ENCODE data around the gene CALCB. TPM values are rescaled to one million over a fixed set of nuclear protein-coding genes. Genes with fewer than 3 reads are reported as not detected.

Gene CALCB
- total RNA-seq, 1 donor from 2014 or later = not detected

- H3K4me1 Mint-ChIP-seq (ENCODE audit: unreplicated experiment) = peaks cover 1% of the 10 kb centered on the region
- H3K27ac Mint-ChIP-seq (ENCODE audit: unreplicated experiment) = no peak overlapping the region
- DNase-seq (ENCODE audit: extremely low spot score, unreplicated experiment) = peak; percentile 32
- H3K27me3 Mint-ChIP-seq (ENCODE audit: unreplicated experiment) = peaks cover 2% of the 10 kb centered on the region
- no peak overlapping the region for H3K4me3 Mint-ChIP-seq (ENCODE audit: unreplicated experiment)
- no peak for TF ChIP-seq CTCF (IDR thresholded peaks at IDR 0.05)
- H3K9me3 Mint-ChIP-seq (ENCODE audit: unreplicated experiment) = no peaks in the 10 kb centered on the region
- H3K36me3 Mint-ChIP-seq (ENCODE audit: unreplicated experiment) = no peaks in the 10 kb centered on the region
Measured at GRCh38 chr11:15107730-15108515, 34.5 kb downstream of the CALCB start.

- Mint-ChIP-seq H3K4me3 (ENCODE audit: unreplicated experiment) (no peak overlapping the region), H3K36me3 (ENCODE audit: unreplicated experiment) (no peaks in the 10 kb centered on the region), H3K4me1 (ENCODE audit: unreplicated experiment) (peaks cover 2% of the 10 kb centered on the region), H3K9me3 (ENCODE audit: unreplicated experiment) (no peaks in the 10 kb centered on the region), H3K27ac (ENCODE audit: unreplicated experiment) (no peak overlapping the region), H3K27me3 (ENCODE audit: unreplicated experiment) (peaks cover 4% of the 10 kb centered on the region)
- peak; percentile 40 for DNase-seq (ENCODE audit: extremely low spot score, unreplicated experiment)
- no peak for TF ChIP-seq CTCF (IDR thresholded peaks at IDR 0.05)
Measured at GRCh38 chr11:15108592-15109130, 35.3 kb downstream of the CALCB start.

- peak; percentile 48 for DNase-seq (ENCODE audit: extremely low spot score, unreplicated experiment)
- no peaks in the 10 kb centered on the region for H3K36me3 Mint-ChIP-seq (ENCODE audit: unreplicated experiment)
- TF ChIP-seq CTCF (IDR thresholded peaks at IDR 0.05) = no peak
- H3K27ac Mint-ChIP-seq (ENCODE audit: unreplicated experiment) = no peak overlapping the region
- no peaks in the 10 kb centered on the region for H3K9me3 Mint-ChIP-seq (ENCODE audit: unreplicated experiment)
- peaks cover 7% of the 10 kb centered on the region for H3K27me3 Mint-ChIP-seq (ENCODE audit: unreplicated experiment)
- H3K4me3 Mint-ChIP-seq (ENCODE audit: unreplicated experiment) = no peak overlapping the region
- peaks cover 4% of the 10 kb centered on the region for H3K4me1 Mint-ChIP-seq (ENCODE audit: unreplicated experiment)
Measured at GRCh38 chr11:15109602-15110001, 36.2 kb downstream of the CALCB start.

GRCh38 chr11:15111215-15111614 is 37.8 kb downstream of the CALCB start:
- no peak overlapping the region for H3K4me3 Mint-ChIP-seq (ENCODE audit: unreplicated experiment)
- H3K4me1 Mint-ChIP-seq (ENCODE audit: unreplicated experiment) = peaks cover 3% of the 10 kb centered on the region
- no peak for TF ChIP-seq CTCF (IDR thresholded peaks at IDR 0.05)
- H3K9me3 Mint-ChIP-seq (ENCODE audit: unreplicated experiment) = no peaks in the 10 kb centered on the region
- no peaks in the 10 kb centered on the region for H3K36me3 Mint-ChIP-seq (ENCODE audit: unreplicated experiment)
- peaks cover 12% of the 10 kb centered on the region for H3K27me3 Mint-ChIP-seq (ENCODE audit: unreplicated experiment)
- no peak overlapping the region for H3K27ac Mint-ChIP-seq (ENCODE audit: unreplicated experiment)
- peak; percentile 40 for DNase-seq (ENCODE audit: extremely low spot score, unreplicated experiment)

- Mint-ChIP-seq H3K4me1 (ENCODE audit: unreplicated experiment) (peaks cover 3% of the 10 kb centered on the region), H3K36me3 (ENCODE audit: unreplicated experiment) (no peaks in the 10 kb centered on the region), H3K4me3 (ENCODE audit: unreplicated experiment) (no peak overlapping the region), H3K27ac (ENCODE audit: unreplicated experiment) (no peak overlapping the region), H3K9me3 (ENCODE audit: unreplicated experiment) (no peaks in the 10 kb centered on the region), H3K27me3 (ENCODE audit: unreplicated experiment) (peaks cover 14% of the 10 kb centered on the region)
- DNase-seq (ENCODE audit: extremely low spot score, unreplicated experiment) = peak; percentile 81
- TF ChIP-seq CTCF (IDR thresholded peaks at IDR 0.05) = no peak
Measured at GRCh38 chr11:15112131-15112541, 38.7 kb downstream of the CALCB start.

Data from osteocyte (in vitro differentiated cells).